Panc1 (cell line): ENCODE results near the gene DPYSL5. TPM values are rescaled to one million over a fixed set of nuclear protein-coding genes. Genes with fewer than 3 reads are reported as not detected.
A peak's percentile ranks its signal among the peaks of the same experiment; 100 is the strongest.

Experiments used
- ATAC-seq: fragments of 200-7000 bp; cut with Tn5 transposase; 2 replicates; pipeline ENCODE4 v1.9.1; 2020; ENCODE audit warnings: mild to moderate bottlenecking, moderate library complexity
- BruUV-seq: library from RNA; stranded (reverse); fragments of 400-500 nt; replicated peaks from 2 replicates; lab custom pipeline; 2021; lab: Mats Ljungman, UMichigan
- CTCF ChIA-PET: fragments of 300-600 bp; sonication (Branson Sonifier 250); formaldehyde crosslinking; loops from one replicate; lab custom pipeline; 2022; ENCODE audit warnings: antibody characterized with exemption; lab: Charles Lee
- POLR2A ChIA-PET: fragments of 300-600 bp; sonication (Branson Sonifier 250); formaldehyde crosslinking; loops from one replicate; lab custom pipeline; 2022; ENCODE audit warnings: antibody characterized with exemption; lab: Charles Lee
- DNase-seq: peaks from one replicate; pipeline ENCODE4 v3.0.0-alpha.2; 2010; ENCODE audit warnings: low read depth, low spot score
- H3K27ac ChIP-seq: 2 replicates; pipeline ENCODE4 v1.5.1; 2011; ENCODE audit warnings: mild to moderate bottlenecking, low read length, inconsistent platforms
- H3K27me3 ChIP-seq: fragments of 200-500 bp; sonication (Bioruptor generic); 2 replicates; pipeline ENCODE4 v1.6.0; 2014; ENCODE audit warnings: low read length, inconsistent platforms; ENCODE audit not compliant: control insufficient read depth, insufficient read depth
- H3K36me3 ChIP-seq: fragments of 200-500 bp; sonication (Bioruptor generic); 2 replicates; pipeline ENCODE4 v1.5.1; 2014; ENCODE audit warnings: inconsistent platforms, mild to moderate bottlenecking, low read length, moderate library complexity; ENCODE audit not compliant: control insufficient read depth, insufficient read depth
- H3K4me1 ChIP-seq: 2 replicates; pipeline ENCODE4 v1.5.1; 2011; ENCODE audit warnings: inconsistent platforms, mild to moderate bottlenecking, low read length, moderate library complexity; ENCODE audit not compliant: control insufficient read depth, insufficient read depth
- H3K4me3 ChIP-seq, 2 experiments: 2 replicates each; pipeline ENCODE4 v1.5.1; 2011 to 2012; ENCODE audit warnings: low read depth in 2 of 2, low read length in 2 of 2, mild to moderate bottlenecking in 2 of 2, inconsistent platforms in 1 of 2, moderate library complexity in 1 of 2
- H3K9me3 ChIP-seq: fragments of 200-500 bp; sonication (Bioruptor generic); 2 replicates; pipeline ENCODE4 v1.5.1; 2014; ENCODE audit warnings: low read depth, mild to moderate bottlenecking, inconsistent platforms, low read length, moderate library complexity; ENCODE audit not compliant: control insufficient read depth, insufficient read depth
- POLR2AphosphoS5 ChIP-seq: IDR thresholded peaks from 2 replicates; pipeline ENCODE4 v1.6.1; 2012; ENCODE audit warnings: mild to moderate bottlenecking, low read depth, low read length, moderate library complexity
- SIN3A ChIP-seq: IDR thresholded peaks from 2 replicates; pipeline ENCODE4 v1.6.1; 2012; ENCODE audit warnings: low read depth, mild to moderate bottlenecking, low read length, moderate library complexity, borderline replicate concordance; ENCODE audit not compliant: insufficient read depth
- TCF7L2 ChIP-seq: IDR thresholded peaks from 2 replicates; pipeline ENCODE4 v1.6.1; 2011; ENCODE audit warnings: mild to moderate bottlenecking, low read depth, low read length, inconsistent platforms
- in situ Hi-C: cut with HindIII; loops from 2 replicates; pipeline ENCODE4 v1.10.0; 2016; ENCODE audit warnings: low sequenced_read_pairs, low pct_unique_long_range_greater_than_20kb
- intact Hi-C: fragments of 100-400 bp; cut with micrococcal nuclease; formaldehyde crosslinking; loops from one replicate; pipeline ENCODE4 v1.10.0; 2022; ENCODE audit not compliant: unreplicated experiment
- total RNA-seq: library from RNA; stranded (reverse); gene quantifications from one replicate; pipeline ENCODE4 v1.2.1, GENCODE V29; 2021; ENCODE audit not compliant: unreplicated experiment
- TF ChIP-seq, protein P1 (sequence below): fragments of 450-650 bp; IDR thresholded peaks from 2 replicates; pipeline ENCODE4 v1.5.1; 2017; ENCODE audit warnings: mild to moderate bottlenecking
- TF ChIP-seq, protein P2 (sequence below), 2 experiments: IDR thresholded peaks; 2 replicates each; pipeline ENCODE4 v1.6.1; 2011 to 2012; ENCODE audit warnings: low read depth in 2 of 2, control low read depth in 1 of 2, low read length in 1 of 2, mild to moderate bottlenecking in 1 of 2, moderate library complexity in 1 of 2; ENCODE audit not compliant: insufficient read depth in 1 of 2

The DPYSL5 gene
- total RNA-seq, 1 experiment from 2014 or later: 0.31 TPM

DNA sequence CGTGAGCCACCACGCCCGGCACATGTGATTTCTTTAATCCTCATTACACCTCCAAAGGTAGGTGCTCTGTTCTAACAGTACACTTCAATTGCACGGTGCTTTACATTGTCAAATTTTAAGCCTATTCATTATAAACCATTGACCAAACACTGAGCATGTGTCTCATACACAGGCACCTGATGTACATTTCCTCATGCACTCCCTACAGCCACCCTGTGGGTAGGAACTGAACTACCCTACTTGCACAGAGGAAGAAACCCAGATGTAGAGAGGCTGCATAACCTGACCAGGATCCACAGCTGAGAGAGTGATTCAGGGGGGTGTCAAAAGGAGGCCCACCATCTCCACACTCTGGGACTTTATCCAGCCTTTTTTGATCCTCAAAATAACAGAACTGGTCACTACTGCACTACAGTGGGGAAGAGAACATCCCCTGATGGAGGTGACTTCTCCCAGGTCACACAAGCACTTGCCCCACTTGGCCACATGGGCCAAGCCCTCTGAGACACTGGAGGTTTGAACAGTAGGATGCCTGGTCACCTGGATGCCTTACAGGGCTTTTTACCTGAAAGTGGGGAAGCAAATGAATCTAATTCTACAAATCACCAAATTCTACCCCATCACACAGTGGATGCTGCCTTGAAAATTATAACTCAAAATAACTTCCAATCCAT is 6.9 kb upstream of the DPYSL5 start:
- H3K4me3 ChIP-seq: no peak overlapping the region
- CTCF ChIA-PET: interaction anchor here (0.6 kb wide), 2 partner anchors 235 to 544 kb away, joined by 3 read pairs; no protein-coding TSS in a partner anchor
- peak; percentile 93 for ATAC-seq
- in situ Hi-C loops (no loop called here), intact Hi-C loops (no loop called here)
- no peak overlapping the region for H3K27ac ChIP-seq
- H3K36me3 ChIP-seq: no peaks in the 10 kb centered on the region
- DNase-seq: no peak
- POLR2A ChIA-PET: no interaction called here
- no peaks in the 10 kb centered on the region for H3K9me3 ChIP-seq
- TF ChIP-seq, protein P1, sequence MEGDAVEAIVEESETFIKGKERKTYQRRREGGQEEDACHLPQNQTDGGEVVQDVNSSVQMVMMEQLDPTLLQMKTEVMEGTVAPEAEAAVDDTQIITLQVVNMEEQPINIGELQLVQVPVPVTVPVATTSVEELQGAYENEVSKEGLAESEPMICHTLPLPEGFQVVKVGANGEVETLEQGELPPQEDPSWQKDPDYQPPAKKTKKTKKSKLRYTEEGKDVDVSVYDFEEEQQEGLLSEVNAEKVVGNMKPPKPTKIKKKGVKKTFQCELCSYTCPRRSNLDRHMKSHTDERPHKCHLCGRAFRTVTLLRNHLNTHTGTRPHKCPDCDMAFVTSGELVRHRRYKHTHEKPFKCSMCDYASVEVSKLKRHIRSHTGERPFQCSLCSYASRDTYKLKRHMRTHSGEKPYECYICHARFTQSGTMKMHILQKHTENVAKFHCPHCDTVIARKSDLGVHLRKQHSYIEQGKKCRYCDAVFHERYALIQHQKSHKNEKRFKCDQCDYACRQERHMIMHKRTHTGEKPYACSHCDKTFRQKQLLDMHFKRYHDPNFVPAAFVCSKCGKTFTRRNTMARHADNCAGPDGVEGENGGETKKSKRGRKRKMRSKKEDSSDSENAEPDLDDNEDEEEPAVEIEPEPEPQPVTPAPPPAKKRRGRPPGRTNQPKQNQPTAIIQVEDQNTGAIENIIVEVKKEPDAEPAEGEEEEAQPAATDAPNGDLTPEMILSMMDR: peak; percentile 42
- no peak for TF ChIP-seq TCF7L2
- BruUV-seq: no TSS peak
- H3K4me1 ChIP-seq: no peaks in the 10 kb centered on the region
- peaks cover 26% of the 10 kb centered on the region for H3K27me3 ChIP-seq

DNA sequence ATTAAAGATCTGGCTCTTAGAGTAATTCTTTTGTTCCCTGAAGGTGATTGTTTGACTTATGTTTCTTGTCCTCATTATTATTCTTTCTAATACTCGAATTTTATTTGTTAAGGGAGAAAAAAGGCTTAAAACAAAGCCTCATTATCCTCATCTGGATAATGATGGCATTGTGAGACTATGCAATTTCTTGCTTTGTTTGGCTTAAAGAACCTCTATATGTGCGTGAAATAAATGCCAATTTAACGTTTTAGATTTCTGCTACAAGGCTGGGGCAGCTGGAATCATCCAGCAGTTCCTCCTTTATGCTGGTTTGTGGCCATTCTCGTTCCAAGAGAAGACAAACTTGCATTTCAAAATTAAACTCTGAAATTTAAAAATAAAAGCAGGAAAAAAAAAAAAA is 4.9 kb upstream of the DPYSL5 start:
- BruUV-seq: no TSS peak
- ATAC-seq: no peak
- POLR2A ChIA-PET: no interaction called here
- Histone ChIP-seq H3K4me3 (no peak overlapping the region), H3K36me3 (no peaks in the 10 kb centered on the region), H3K27me3 (peaks cover 26% of the 10 kb centered on the region), H3K4me1 (no peaks in the 10 kb centered on the region), H3K9me3 (no peaks in the 10 kb centered on the region), H3K27ac (no peak overlapping the region)
- no peak for DNase-seq
- no peak for TF ChIP-seq SIN3A
- TF ChIP-seq, protein P1: no peak
- no peak for TF ChIP-seq POLR2AphosphoS5
- TF ChIP-seq, protein P2, sequence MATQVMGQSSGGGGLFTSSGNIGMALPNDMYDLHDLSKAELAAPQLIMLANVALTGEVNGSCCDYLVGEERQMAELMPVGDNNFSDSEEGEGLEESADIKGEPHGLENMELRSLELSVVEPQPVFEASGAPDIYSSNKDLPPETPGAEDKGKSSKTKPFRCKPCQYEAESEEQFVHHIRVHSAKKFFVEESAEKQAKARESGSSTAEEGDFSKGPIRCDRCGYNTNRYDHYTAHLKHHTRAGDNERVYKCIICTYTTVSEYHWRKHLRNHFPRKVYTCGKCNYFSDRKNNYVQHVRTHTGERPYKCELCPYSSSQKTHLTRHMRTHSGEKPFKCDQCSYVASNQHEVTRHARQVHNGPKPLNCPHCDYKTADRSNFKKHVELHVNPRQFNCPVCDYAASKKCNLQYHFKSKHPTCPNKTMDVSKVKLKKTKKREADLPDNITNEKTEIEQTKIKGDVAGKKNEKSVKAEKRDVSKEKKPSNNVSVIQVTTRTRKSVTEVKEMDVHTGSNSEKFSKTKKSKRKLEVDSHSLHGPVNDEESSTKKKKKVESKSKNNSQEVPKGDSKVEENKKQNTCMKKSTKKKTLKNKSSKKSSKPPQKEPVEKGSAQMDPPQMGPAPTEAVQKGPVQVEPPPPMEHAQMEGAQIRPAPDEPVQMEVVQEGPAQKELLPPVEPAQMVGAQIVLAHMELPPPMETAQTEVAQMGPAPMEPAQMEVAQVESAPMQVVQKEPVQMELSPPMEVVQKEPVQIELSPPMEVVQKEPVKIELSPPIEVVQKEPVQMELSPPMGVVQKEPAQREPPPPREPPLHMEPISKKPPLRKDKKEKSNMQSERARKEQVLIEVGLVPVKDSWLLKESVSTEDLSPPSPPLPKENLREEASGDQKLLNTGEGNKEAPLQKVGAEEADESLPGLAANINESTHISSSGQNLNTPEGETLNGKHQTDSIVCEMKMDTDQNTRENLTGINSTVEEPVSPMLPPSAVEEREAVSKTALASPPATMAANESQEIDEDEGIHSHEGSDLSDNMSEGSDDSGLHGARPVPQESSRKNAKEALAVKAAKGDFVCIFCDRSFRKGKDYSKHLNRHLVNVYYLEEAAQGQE (IDR thresholded peaks at IDR 0.05; ENCODE audit: insufficient read depth in 1 of 2, low read depth in 2 of 2, low read length in 1 of 2): no peak
- TF ChIP-seq TCF7L2: no peak
- CTCF ChIA-PET: interaction anchor here (0.7 to 1.2 kb wide), 4 partner anchors 10 to 286 kb away, joined by 3 to 8 read pairs (median 3); no protein-coding TSS in a partner anchor
- in situ Hi-C loops: no loop called here
- intact Hi-C loops: no loop called here
